Loucy (cell line): ENCODE data around the gene FUBP1.

Source experiments
- H2AFZ ChIP-seq: fragments of 200-600 bp; sonication (generic); 2 replicates; pipeline ENCODE4 v1.6.0; 2016; ENCODE audit warnings: antibody characterized with exemption, mild to moderate bottlenecking, low read length, moderate library complexity
- H3F3A ChIP-seq: fragments of 200-600 bp; 2 replicates; pipeline ENCODE4 v1.6.0; 2016; ENCODE audit warnings: antibody characterized with exemption, low read depth, mild to moderate bottlenecking
- H3K27me3 ChIP-seq: fragments of 200-600 bp; sonication (generic); 2 replicates; pipeline ENCODE4 v1.6.1; 2014; ENCODE audit warnings: low read length, mild to moderate bottlenecking; ENCODE audit not compliant: insufficient read depth, poor library complexity, severe bottlenecking
- H3K36me3 ChIP-seq: fragments of 200-600 bp; sonication (generic); 2 replicates; pipeline ENCODE4 v1.6.1; 2016; ENCODE audit warnings: low read length; ENCODE audit not compliant: insufficient read depth
- H3K4me1 ChIP-seq: fragments of 200-600 bp; sonication (generic); 2 replicates; pipeline ENCODE4 v1.5.1; 2014; ENCODE audit warnings: low read length, mild to moderate bottlenecking; ENCODE audit not compliant: insufficient read depth, poor library complexity, severe bottlenecking
- H3K4me2 ChIP-seq: fragments of 200-600 bp; sonication (generic); 2 replicates; pipeline ENCODE4 v1.6.0; 2014; ENCODE audit warnings: antibody characterized with exemption, low read length, low read depth, mild to moderate bottlenecking; ENCODE audit not compliant: poor library complexity, severe bottlenecking
- H3K4me3 ChIP-seq: fragments of 200-600 bp; sonication (generic); 2 replicates; pipeline ENCODE4 v1.5.1; 2014; ENCODE audit warnings: low read length, mild to moderate bottlenecking, mixed read lengths; ENCODE audit not compliant: poor library complexity, severe bottlenecking
- H3K79me2 ChIP-seq: fragments of 200-600 bp; sonication (generic); 2 replicates; pipeline ENCODE4 v1.6.1; 2014; ENCODE audit warnings: low read length; ENCODE audit not compliant: insufficient read depth
- H3K9ac ChIP-seq: fragments of 200-600 bp; sonication (generic); 2 replicates; pipeline ENCODE4 v1.6.0; 2014; ENCODE audit warnings: mild to moderate bottlenecking, low read depth, low read length, moderate library complexity; ENCODE audit not compliant: poor library complexity, severe bottlenecking
- H3K9me2 ChIP-seq: fragments of 200-600 bp; sonication (generic); replicated peaks from 2 replicates; pipeline ENCODE4 v1.6.1; 2016; ENCODE audit warnings: low read depth, low read length, mixed read lengths
- H3K9me3 ChIP-seq: fragments of 200-600 bp; sonication (generic); 2 replicates; pipeline ENCODE4 v1.6.1; 2014; ENCODE audit warnings: mild to moderate bottlenecking, antibody characterized with exemption, low read length, low read depth; ENCODE audit not compliant: insufficient read depth
- H4K20me1 ChIP-seq: fragments of 200-600 bp; sonication (generic); 2 replicates; pipeline ENCODE4 v1.6.0; 2014; ENCODE audit warnings: antibody characterized with exemption, low read length, mild to moderate bottlenecking; ENCODE audit not compliant: insufficient read depth, poor library complexity, severe bottlenecking
- EZH2phosphoT487 ChIP-seq: fragments of 200-600 bp; IDR thresholded peaks from 2 replicates; pipeline ENCODE4 v1.6.1; 2018; ENCODE audit warnings: antibody characterized with exemption, mild to moderate bottlenecking, moderate library complexity, borderline replicate concordance
- TF ChIP-seq, protein P1 (sequence below): fragments of 200-600 bp; sonication (generic); conservative IDR thresholded peaks from 2 replicates; pipeline ENCODE4 v1.5.1; 2014; ENCODE audit warnings: mild to moderate bottlenecking, antibody characterized with exemption, low read length

Gene FUBP1

DNA sequence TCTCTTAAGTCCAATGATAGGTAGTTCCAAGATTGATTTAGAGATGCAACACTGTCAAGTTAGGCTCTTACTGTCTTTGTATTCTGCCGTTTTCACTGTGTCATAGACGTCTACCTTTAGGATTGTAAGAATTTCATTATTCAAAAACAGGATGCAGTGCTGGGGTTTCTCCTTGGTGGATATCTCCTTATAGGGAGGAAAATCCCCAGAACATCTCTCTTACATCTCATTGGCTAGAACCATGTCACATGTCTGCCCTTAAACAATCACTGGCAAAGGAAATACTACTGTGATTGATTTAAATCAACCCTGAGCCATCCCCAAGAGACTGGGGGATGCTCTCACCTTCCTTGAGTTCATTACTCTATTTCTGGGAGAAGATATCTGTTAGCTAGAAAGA, 10.9 kb upstream of the FUBP1 start:
- TF ChIP-seq EZH2phosphoT487, result no peak
- TF ChIP-seq, protein P1, sequence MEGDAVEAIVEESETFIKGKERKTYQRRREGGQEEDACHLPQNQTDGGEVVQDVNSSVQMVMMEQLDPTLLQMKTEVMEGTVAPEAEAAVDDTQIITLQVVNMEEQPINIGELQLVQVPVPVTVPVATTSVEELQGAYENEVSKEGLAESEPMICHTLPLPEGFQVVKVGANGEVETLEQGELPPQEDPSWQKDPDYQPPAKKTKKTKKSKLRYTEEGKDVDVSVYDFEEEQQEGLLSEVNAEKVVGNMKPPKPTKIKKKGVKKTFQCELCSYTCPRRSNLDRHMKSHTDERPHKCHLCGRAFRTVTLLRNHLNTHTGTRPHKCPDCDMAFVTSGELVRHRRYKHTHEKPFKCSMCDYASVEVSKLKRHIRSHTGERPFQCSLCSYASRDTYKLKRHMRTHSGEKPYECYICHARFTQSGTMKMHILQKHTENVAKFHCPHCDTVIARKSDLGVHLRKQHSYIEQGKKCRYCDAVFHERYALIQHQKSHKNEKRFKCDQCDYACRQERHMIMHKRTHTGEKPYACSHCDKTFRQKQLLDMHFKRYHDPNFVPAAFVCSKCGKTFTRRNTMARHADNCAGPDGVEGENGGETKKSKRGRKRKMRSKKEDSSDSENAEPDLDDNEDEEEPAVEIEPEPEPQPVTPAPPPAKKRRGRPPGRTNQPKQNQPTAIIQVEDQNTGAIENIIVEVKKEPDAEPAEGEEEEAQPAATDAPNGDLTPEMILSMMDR, result no peak
- H3K4me3 ChIP-seq, result no peak overlapping the region
- H3K36me3 ChIP-seq, result no peaks in the 10 kb centered on the region

GRCh38 chr1:77987919-77988318, 9.0 kb upstream of the FUBP1 start:
- Histone ChIP-seq H3K27me3 (no peaks in the 10 kb centered on the region), H2AFZ (no peak overlapping the region), H3F3A (no peaks in the 10 kb centered on the region), H3K36me3 (no peaks in the 10 kb centered on the region), H3K4me2 (no peak overlapping the region), H3K79me2 (no peaks in the 10 kb centered on the region), H3K9me3 (no peaks in the 10 kb centered on the region), H3K9me2 (no peaks in the 10 kb centered on the region), H3K4me3 (no peak overlapping the region), H3K4me1 (no peaks in the 10 kb centered on the region), H3K9ac (no peak overlapping the region), H4K20me1 (no peaks in the 10 kb centered on the region)
- TF ChIP-seq EZH2phosphoT487, result no peak
- TF ChIP-seq, protein P1, result no peak

More for the DNA sequence above, 10.9 kb upstream of the FUBP1 start:
- no peak overlapping the region for H2AFZ ChIP-seq
- no peaks in the 10 kb centered on the region for H3K27me3 ChIP-seq
- H3K4me2 ChIP-seq, result no peak overlapping the region
- no peaks in the 10 kb centered on the region for H3K9me2 ChIP-seq
- H3K9me3 ChIP-seq, result no peaks in the 10 kb centered on the region
- H3K79me2 ChIP-seq, result no peaks in the 10 kb centered on the region
- no peaks in the 10 kb centered on the region for H3K4me1 ChIP-seq
- H3F3A ChIP-seq, result no peaks in the 10 kb centered on the region
- no peak overlapping the region for H3K9ac ChIP-seq
- H4K20me1 ChIP-seq, result no peaks in the 10 kb centered on the region

DNA sequence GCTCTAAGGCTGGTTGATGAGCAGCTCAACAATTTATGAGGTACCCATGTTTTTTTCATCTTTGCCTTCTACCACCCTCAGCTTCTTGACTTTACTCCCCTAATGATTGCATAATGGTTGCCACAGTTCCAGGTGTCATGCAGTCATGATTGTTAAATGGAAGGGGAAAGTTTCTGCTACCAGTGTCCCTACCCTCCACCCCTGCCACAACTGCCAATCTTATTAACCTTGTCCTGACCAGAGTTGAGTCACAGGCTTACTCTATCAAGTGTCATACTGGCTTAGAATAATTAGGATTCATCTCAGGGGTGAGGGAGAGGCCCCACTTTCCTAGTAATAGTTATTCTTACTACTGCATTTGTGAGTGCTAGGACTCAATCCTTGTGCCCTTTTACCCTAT, 7.9 kb upstream of the FUBP1 start:
- no peak overlapping the region for H3K4me2 ChIP-seq
- no peaks in the 10 kb centered on the region for H3K9me2 ChIP-seq
- no peak for TF ChIP-seq EZH2phosphoT487
- TF ChIP-seq, protein P1, result no peak
- no peaks in the 10 kb centered on the region for H3K9me3 ChIP-seq
- no peaks in the 10 kb centered on the region for H3K27me3 ChIP-seq
- no peaks in the 10 kb centered on the region for H3F3A ChIP-seq
- no peak overlapping the region for H3K9ac ChIP-seq
- no peak overlapping the region for H2AFZ ChIP-seq
- H3K4me3 ChIP-seq, result no peak overlapping the region
- peaks cover 11% of the 10 kb centered on the region; the same call in 1 of the 2 replicates for H3K79me2 ChIP-seq
- peaks cover 7% of the 10 kb centered on the region for H4K20me1 ChIP-seq
- H3K4me1 ChIP-seq, result peaks cover 4% of the 10 kb centered on the region
- H3K36me3 ChIP-seq, result no peaks in the 10 kb centered on the region
